Measurements from ENCODE around the gene MINDY4.

MINDY4 gene

GRCh38 chr7:30764030-30764975 lies 6.9 kb upstream of the MINDY4 start:
- TF ChIP-seq JUND (IDR thresholded peaks at IDR 0.05; ENCODE audit: low read depth) = no peak
- DNase-seq (ENCODE audit: low read depth in 1 of 2, low spot score in 1 of 2) = no peak
- in situ Hi-C loops (cut with HindIII; ENCODE audit: low pct_unique_long_range_greater_than_20kb, low sequenced_read_pairs) = no loop called here

DNA sequence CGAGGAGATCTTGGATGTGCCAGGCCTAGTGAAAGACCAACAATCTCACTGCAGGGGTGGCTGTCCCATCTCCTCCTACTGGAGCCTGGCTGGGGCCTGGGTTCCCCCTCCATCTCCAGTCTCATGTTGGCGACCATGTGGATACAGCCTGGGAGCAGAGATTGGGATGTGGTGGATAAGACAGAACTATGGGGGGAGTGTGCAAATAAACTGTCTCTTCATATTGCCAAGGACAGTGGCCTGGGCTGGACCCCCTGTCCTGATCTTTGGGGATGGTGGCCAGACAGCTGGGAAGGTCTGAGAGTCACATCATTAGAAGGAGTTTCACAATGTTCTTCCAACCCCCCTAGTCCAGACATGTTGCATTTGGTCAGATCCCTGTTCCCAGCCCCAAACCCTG lies 5.8 kb upstream of the MINDY4 start:
- no peak for TF ChIP-seq JUND (IDR thresholded peaks at IDR 0.05; ENCODE audit: low read depth)
- in situ Hi-C loops (cut with HindIII; ENCODE audit: low pct_unique_long_range_greater_than_20kb, low sequenced_read_pairs) = no loop called here
- no peak for DNase-seq (ENCODE audit: low read depth in 1 of 2, low spot score in 1 of 2)

GRCh38 chr7:30770845-30771173 lies 408 bp upstream of the MINDY4 start:
- TF ChIP-seq JUND (IDR thresholded peaks at IDR 0.05; ENCODE audit: low read depth) = no peak
- DNase-seq (ENCODE audit: low read depth in 1 of 2, low spot score in 1 of 2) = no peak
- in situ Hi-C loops (cut with HindIII; ENCODE audit: low pct_unique_long_range_greater_than_20kb, low sequenced_read_pairs) = no loop called here

DNA sequence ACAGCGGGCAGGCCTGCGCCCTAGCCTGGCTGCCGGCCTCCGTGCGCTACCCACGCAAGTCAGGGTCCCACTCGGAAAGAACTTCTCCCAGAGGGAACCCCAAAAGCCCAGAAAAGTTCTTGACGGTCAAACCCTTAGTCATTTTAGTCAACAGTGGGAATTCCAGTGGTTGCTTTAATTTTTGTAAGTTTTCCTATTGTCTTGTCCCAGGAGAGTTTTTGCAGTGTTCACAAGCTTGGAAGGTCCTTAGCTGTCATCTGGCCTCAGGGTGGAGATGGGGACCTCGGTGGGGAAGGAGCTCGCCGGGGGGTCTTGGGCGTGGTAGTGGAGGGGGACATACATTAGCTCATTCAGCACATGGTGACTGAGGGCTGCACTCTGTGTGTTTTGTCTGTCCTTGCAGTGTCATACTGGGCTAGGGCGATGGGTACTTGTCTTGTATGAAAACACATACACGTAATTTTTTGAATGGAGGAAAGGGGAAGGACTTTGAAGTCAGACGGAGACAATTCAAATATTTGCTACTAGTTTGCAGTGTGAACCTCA lies 736 bp downstream of the MINDY4 start:
- no peak for DNase-seq (ENCODE audit: low read depth in 1 of 2, low spot score in 1 of 2)
- no peak for TF ChIP-seq JUND (IDR thresholded peaks at IDR 0.05; ENCODE audit: low read depth)
- in situ Hi-C loops (cut with HindIII; ENCODE audit: low pct_unique_long_range_greater_than_20kb, low sequenced_read_pairs) = no loop called here

DNA sequence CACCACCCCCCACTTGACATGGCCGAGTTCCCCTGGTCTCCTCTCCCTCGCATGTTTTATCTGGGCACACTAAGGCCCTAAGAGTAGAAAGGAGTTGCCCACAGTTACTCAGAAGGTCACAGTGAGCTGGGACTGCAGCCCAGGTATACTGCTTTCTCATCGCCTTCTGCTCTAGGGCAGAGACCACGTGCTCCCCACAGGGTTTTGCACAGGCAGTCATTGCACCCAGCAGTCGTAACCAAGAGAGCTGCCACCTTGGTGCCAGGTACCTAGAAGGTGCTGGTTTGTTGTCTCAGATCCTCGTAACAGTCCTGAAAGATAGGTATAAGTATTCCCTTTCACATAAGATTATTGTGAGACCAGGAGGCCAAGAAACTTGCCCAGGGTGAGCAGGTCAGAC lies 1.8 kb downstream of the MINDY4 start:
- TF ChIP-seq JUND (IDR thresholded peaks at IDR 0.05; ENCODE audit: low read depth) = no peak
- no peak for DNase-seq (ENCODE audit: low read depth in 1 of 2, low spot score in 1 of 2)

DNA sequence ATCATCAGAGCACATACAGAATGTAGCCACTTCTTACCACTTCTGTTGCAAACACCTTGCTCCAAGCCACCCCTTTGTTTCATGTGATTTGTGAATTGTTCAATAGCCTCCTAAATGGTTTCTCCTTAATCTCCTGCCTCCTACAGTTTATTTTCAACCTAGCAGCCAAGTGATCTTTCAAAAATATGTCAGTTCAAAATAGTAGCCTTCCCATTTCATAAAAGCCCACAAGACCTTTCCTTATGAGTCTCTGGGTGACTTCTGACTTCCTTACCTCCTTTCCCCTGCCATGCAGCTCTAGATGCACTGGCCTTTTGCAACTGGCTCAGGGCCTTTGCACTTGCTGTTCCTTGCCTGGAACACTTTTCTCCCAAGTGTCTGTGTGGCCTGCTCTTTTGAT lies 4.8 kb downstream of the MINDY4 start:
- TF ChIP-seq JUND (IDR thresholded peaks at IDR 0.05; ENCODE audit: low read depth) = no peak
- no peak for DNase-seq (ENCODE audit: low read depth in 1 of 2, low spot score in 1 of 2)
- in situ Hi-C loops (cut with HindIII; ENCODE audit: low pct_unique_long_range_greater_than_20kb, low sequenced_read_pairs) = no loop called here

More for the DNA sequence above, 1.8 kb downstream of the MINDY4 start:
- in situ Hi-C loops (cut with HindIII; ENCODE audit: low pct_unique_long_range_greater_than_20kb, low sequenced_read_pairs) = no loop called here

- no peak for TF ChIP-seq JUND (IDR thresholded peaks at IDR 0.05; ENCODE audit: low read depth)
- DNase-seq (ENCODE audit: low read depth in 1 of 2, low spot score in 1 of 2) = no peak
- in situ Hi-C loops (cut with HindIII; ENCODE audit: low pct_unique_long_range_greater_than_20kb, low sequenced_read_pairs) = no loop called here
Measured at GRCh38 chr7:30776971-30777370, 5.8 kb downstream of the MINDY4 start.

DNA sequence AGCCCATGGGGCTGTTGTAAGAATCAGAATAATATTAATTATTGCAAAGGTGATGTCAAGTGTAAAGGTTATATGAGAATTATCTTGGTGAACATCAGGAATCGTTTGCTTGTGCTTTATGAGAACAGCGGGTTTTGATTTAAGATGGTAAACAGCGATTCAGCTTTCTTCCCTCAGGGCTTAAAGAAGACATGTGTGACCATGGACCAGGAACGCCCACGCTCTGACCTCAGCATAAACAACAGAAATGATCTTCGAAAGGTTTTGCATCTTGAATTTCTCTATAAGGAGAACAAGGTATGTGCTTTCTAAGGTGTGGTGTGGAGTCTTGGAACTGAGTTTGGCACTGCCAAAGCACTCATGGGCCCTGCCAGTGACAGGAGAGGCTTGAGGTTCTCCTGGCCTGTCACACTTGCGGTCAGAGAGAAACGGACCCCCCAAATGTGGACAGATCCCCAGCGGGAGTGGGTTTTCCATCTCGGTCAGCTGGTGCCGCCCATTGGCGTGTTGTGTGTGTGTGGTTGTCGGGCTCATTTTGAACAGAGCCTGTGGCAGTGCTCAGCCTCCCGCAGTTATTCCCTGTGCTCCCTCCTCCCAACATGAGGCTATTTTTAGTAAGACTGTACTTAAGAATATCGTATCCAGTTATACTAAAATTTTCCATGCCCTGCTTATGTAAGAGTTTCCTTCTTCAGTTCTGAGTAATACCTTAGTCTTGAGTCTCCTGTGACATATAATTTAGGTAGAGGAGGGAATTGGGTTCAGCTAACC lies 7.2 kb downstream of the MINDY4 start:
- in situ Hi-C loops (cut with HindIII; ENCODE audit: low pct_unique_long_range_greater_than_20kb, low sequenced_read_pairs) = no loop called here
- DNase-seq (ENCODE audit: low read depth in 1 of 2, low spot score in 1 of 2) = peak in 1 of 2 experiments; percentile 76

GRCh38 chr7:30779574-30779973 lies 8.4 kb downstream of the MINDY4 start:
- TF ChIP-seq JUND (IDR thresholded peaks at IDR 0.05; ENCODE audit: low read depth) = no peak
- in situ Hi-C loops (cut with HindIII; ENCODE audit: low pct_unique_long_range_greater_than_20kb, low sequenced_read_pairs) = no loop called here
- no peak for DNase-seq (ENCODE audit: low read depth in 1 of 2, low spot score in 1 of 2)

More for the DNA sequence above, 7.2 kb downstream of the MINDY4 start:
- 0 out of 2 replicates have a peak, but pooled peaks have one; percentile 42 for TF ChIP-seq JUND (IDR thresholded peaks at IDR 0.05; ENCODE audit: low read depth)

- in situ Hi-C loops (cut with HindIII; ENCODE audit: low pct_unique_long_range_greater_than_20kb, low sequenced_read_pairs) = no loop called here
- DNase-seq (ENCODE audit: low read depth in 1 of 2, low spot score in 1 of 2) = no peak
- TF ChIP-seq JUND (IDR thresholded peaks at IDR 0.05; ENCODE audit: low read depth) = no peak
Measured at GRCh38 chr7:30780941-30781340, 9.7 kb downstream of the MINDY4 start.

GRCh38 chr7:30782690-30783089 lies 11.5 kb downstream of the MINDY4 start:
- DNase-seq (ENCODE audit: low read depth in 1 of 2, low spot score in 1 of 2) = no peak
- in situ Hi-C loops (cut with HindIII; ENCODE audit: low pct_unique_long_range_greater_than_20kb, low sequenced_read_pairs) = no loop called here

DNA sequence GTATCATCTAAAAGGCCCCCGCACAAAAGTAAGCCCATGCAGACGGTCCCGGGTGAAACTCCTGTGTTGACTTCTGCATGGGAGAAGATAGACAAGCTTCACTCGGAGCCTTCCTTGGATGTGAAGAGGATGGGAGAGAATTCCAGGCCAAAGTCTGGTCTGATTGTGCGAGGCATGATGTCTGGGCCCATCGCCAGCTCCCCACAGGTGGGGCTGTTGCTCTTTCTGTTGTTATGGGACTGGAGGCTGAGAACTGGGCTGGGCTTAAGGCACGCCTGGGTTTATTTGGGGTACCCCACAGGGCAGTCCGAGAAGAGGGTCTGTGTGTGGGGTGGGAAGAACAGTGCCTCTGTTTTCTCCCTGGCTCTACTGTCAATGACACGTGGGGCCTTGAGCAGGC lies 14.6 kb downstream of the MINDY4 start:
- DNase-seq (ENCODE audit: low read depth in 1 of 2, low spot score in 1 of 2) = no peak
- in situ Hi-C loops (cut with HindIII; ENCODE audit: low pct_unique_long_range_greater_than_20kb, low sequenced_read_pairs) = no loop called here
- TF ChIP-seq JUND (IDR thresholded peaks at IDR 0.05; ENCODE audit: low read depth) = no peak

More at GRCh38 chr7:30782690-30783089, 11.5 kb downstream of the MINDY4 start:
- no peak for TF ChIP-seq JUND (IDR thresholded peaks at IDR 0.05; ENCODE audit: low read depth)

- no peak for TF ChIP-seq JUND (IDR thresholded peaks at IDR 0.05; ENCODE audit: low read depth)
- in situ Hi-C loops (cut with HindIII; ENCODE audit: low pct_unique_long_range_greater_than_20kb, low sequenced_read_pairs) = no loop called here
- no peak for DNase-seq (ENCODE audit: low read depth in 1 of 2, low spot score in 1 of 2)
Measured at GRCh38 chr7:30787486-30787885, 16.3 kb downstream of the MINDY4 start.

All from T47D (cell line).